NCI-H526 (cell line): ENCODE results near the gene SMIM17.
"Not testable (repeated sequence)": the region's sequence is repeated elsewhere in the genome, so short reads cannot be mapped to it uniquely, and the experiment has no call there.

ENCODE experiments used
- DNase-seq, 2 experiments: peaks; one replicate each; lab custom pipeline; 2025; lab: John Stamatoyannopoulos, UW

Gene SMIM17

GRCh38 chr19:56660381-56661107, 17.6 kb downstream of the SMIM17 start:
- peak in 1 of 2 experiments; percentile 10 for DNase-seq

- DNase-seq, result no peak
These were observed 18.3 kb downstream of the SMIM17 start for GRCh38 chr19:56661248-56661647.

GRCh38 chr19:56663931-56664500, 21.1 kb downstream of the SMIM17 start:
- no peak for DNase-seq

- no peak for DNase-seq
These were observed 21.6 kb downstream of the SMIM17 start for GRCh38 chr19:56664511-56664910.

- DNase-seq, result no peak
These were observed 24.4 kb downstream of the SMIM17 start for GRCh38 chr19:56667311-56667870.

GRCh38 chr19:56668676-56669075, 25.7 kb downstream of the SMIM17 start:
- no peak for DNase-seq

GRCh38 chr19:56670401-56670960, 27.5 kb downstream of the SMIM17 start:
- DNase-seq, result no peak

- peak in 1 of 2 experiments; percentile 58 for DNase-seq
These were observed 28.1 kb downstream of the SMIM17 start for GRCh38 chr19:56670961-56671612.

- DNase-seq, result peak; percentile 47 to 84
These were observed 28.6 kb downstream of the SMIM17 start, which contains the start of gene ZNF835 for GRCh38 chr19:56671613-56671994. Gene ZNF835, minus strand, starts transcription at chr19:56671757. Its CDS starts 6,559 bp downstream, at chr19:56665198.

- not testable (repeated sequence) for DNase-seq
These were observed 29.7 kb downstream of the SMIM17 start for GRCh38 chr19:56672610-56673009.

- DNase-seq, result no peak
These were observed 35.2 kb downstream of the SMIM17 start for GRCh38 chr19:56678205-56678604.

GRCh38 chr19:56681702-56682101, 38.7 kb downstream of the SMIM17 start:
- DNase-seq, result no peak

- no peak for DNase-seq
These were observed 40.2 kb downstream of the SMIM17 start for GRCh38 chr19:56683116-56683515.

- DNase-seq, result no peak
These were observed 44.1 kb downstream of the SMIM17 start for GRCh38 chr19:56687031-56687430.

GRCh38 chr19:56689198-56689597, 46.2 kb downstream of the SMIM17 start:
- no peak for DNase-seq

GRCh38 chr19:56690670-56691069, 47.7 kb downstream of the SMIM17 start:
- no peak for DNase-seq

GRCh38 chr19:56692206-56692895, 49.4 kb downstream of the SMIM17 start:
- DNase-seq, result no peak

- no peak for DNase-seq
These were observed 56.6 kb downstream of the SMIM17 start for GRCh38 chr19:56699552-56699951.

GRCh38 chr19:56701895-56702294, 58.9 kb downstream of the SMIM17 start:
- no peak for DNase-seq

GRCh38 chr19:56705939-56706338, 63.0 kb downstream of the SMIM17 start:
- no peak for DNase-seq
